ENCODE results near the gene LHX4. TPM values are rescaled to one million over a fixed set of nuclear protein-coding genes. Genes with fewer than 3 reads are reported as not detected.

The LHX4 gene
- total and polyA plus RNA-seq, 2 of the 8 experiments (the other 6 are each of a cell fraction or from before 2014, with no cell fraction given), result 0.85 to 4.9 TPM

GRCh38 chr1:180254496-180254819, 24.4 kb downstream of the LHX4 start:
- Histone ChIP-seq H3K4me2 (ENCODE audit: insufficient read depth in 1 of 2, low read depth in 2 of 2, low read length in 2 of 2) (no peak overlapping the region), H4K8ac (ENCODE audit: extremely low read depth, insufficient read depth, low read length) (no peak overlapping the region), H3K27me3 (replicated peaks in 1 of 4; ENCODE audit: control insufficient read depth in 3 of 4, extremely low read depth in 1 of 4, insufficient read depth in 3 of 4, low read length in 3 of 4) (no peaks in the 10 kb centered on the region; a peak in 1 of 7 replicates), H3K4ac (replicated peaks; ENCODE audit: insufficient read length, low read depth, low read length) (no peak overlapping the region), H3K14ac (ENCODE audit: insufficient read length) (no peak overlapping the region), H3K4me1 (replicated peaks in 1 of 4; ENCODE audit: control insufficient read depth in 3 of 4, insufficient read depth in 4 of 4, low read length in 3 of 4) (peaks cover 0 to 20% (median 12%) of the 10 kb centered on the region in 4 experiments; a peak in 6 of 7 replicates), H2BK15ac (ENCODE audit: low read length) (no peak overlapping the region), H3K9ac (replicated peaks in 1 of 4; ENCODE audit: extremely low read depth in 1 of 4, low read depth in 3 of 4, low read length in 3 of 4) (no peak overlapping the region), H3K79me1 (ENCODE audit: low read depth, low read length) (no peaks in the 10 kb centered on the region), H2AFZ (ENCODE audit: low read length) (no peak overlapping the region), H2AK5ac (ENCODE audit: low read depth, low read length) (no peak overlapping the region), H4K20me1 (replicated peaks in 1 of 2; ENCODE audit: control insufficient read depth in 1 of 2, insufficient read depth in 2 of 2, low read length in 2 of 2) (peaks cover 0 to 2% of the 10 kb centered on the region in 2 experiments), H2BK120ac (replicated peaks; ENCODE audit: low read depth, low read length) (no peak overlapping the region), H3K23me2 (ENCODE audit: low read depth, low read length) (peaks cover 3% of the 10 kb centered on the region; the same call in 1 of the 2 replicates), H4K91ac (replicated peaks; ENCODE audit: insufficient read length, low read length) (no peak overlapping the region), H3K56ac (replicated peaks; ENCODE audit: insufficient read length, low read depth, low read length) (no peak overlapping the region), H2BK12ac (ENCODE audit: low read depth, low read length) (peak overlapping the region; percentile 4; the same call in 1 of the 2 replicates), H3K79me2 (ENCODE audit: control insufficient read depth in 1 of 2, insufficient read depth in 2 of 2, low read length in 2 of 2) (no peaks in the 10 kb centered on the region), H3K4me3 (ENCODE audit: extremely low read depth in 1 of 4, insufficient read depth in 2 of 4, low read depth in 3 of 4, low read length in 4 of 4) (no peak overlapping the region), H2BK20ac (ENCODE audit: low read length) (0 out of 2 replicates have a peak overlapping the region, but pooled peaks have one; percentile 34), H4K5ac (ENCODE audit: insufficient read length, low read depth, low read length) (no peak overlapping the region), H2BK5ac (ENCODE audit: low read depth, low read length) (no peak overlapping the region), H3K27ac (ENCODE audit: low read depth, low read length) (no peak overlapping the region), H3K18ac (ENCODE audit: extremely low read depth, low read length) (no peak overlapping the region; the same call in 1 of the 2 replicates), H3K9me3 (ENCODE audit: insufficient read depth in 2 of 2, low read depth in 1 of 2, low read length in 1 of 2) (no peaks in the 10 kb centered on the region), H3K23ac (ENCODE audit: insufficient read length) (no peak overlapping the region), H3K36me3 (ENCODE audit: control insufficient read depth in 2 of 4, insufficient read depth in 4 of 4, low read length in 3 of 4) (no peaks in the 10 kb centered on the region)
- CTCF ChIA-PET (ENCODE audit: partially characterized antibody), result interaction anchor here (0.9 to 17.1 kb wide), 24 partner anchors 7 to 248 kb away, joined by 3 to 244 read pairs (median 14); partner anchors contain the start of genes ACBD6 and LHX4
- DNase-seq (ENCODE audit: low read depth in 1 of 2, low spot score in 2 of 2) (no peak), FAIRE-seq (no peak)
- whole genome bisulfite sequencing, 2 experiments (ENCODE audit: extremely low coverage in 1 of 2, insufficient coverage in 1 of 2, insufficient read length in 1 of 2, insufficient replicate concordance in 2 of 2, low coverage in 1 of 2, low lambda C conversion rate in 2 of 2, missing lambda C conversion rate in 1 of 2), result 94% methylated on average over 9 of the region's 9 CpGs; no CpG with 5 or more reads in 1 of the 2 experiments
- no peak for TF ChIP-seq HDAC2 (IDR thresholded peaks at IDR 0.05; ENCODE audit: borderline replicate concordance in 1 of 2, low read depth in 2 of 2, low read length in 2 of 2)
- no peak for TF ChIP-seq USF2 (IDR thresholded peaks at IDR 0.05; ENCODE audit: low read length)
- TF ChIP-seq BRCA1 (IDR thresholded peaks at IDR 0.05; ENCODE audit: low read depth, low read length), result no peak
- no peak for TF ChIP-seq SIX5 (IDR thresholded peaks at IDR 0.05; ENCODE audit: low read depth, low read length)
- no peak for TF ChIP-seq EGR1 (IDR thresholded peaks at IDR 0.05; ENCODE audit: borderline replicate concordance, low read depth, low read length)
- TF ChIP-seq MAFK (IDR thresholded peaks at IDR 0.05; ENCODE audit: low read depth, low read length), result no peak
- no peak for TF ChIP-seq NANOG (IDR thresholded peaks at IDR 0.05; ENCODE audit: insufficient read depth, low read depth, low read length, poor library complexity, severe bottlenecking)
- no peak for TF ChIP-seq KDM1A (IDR thresholded peaks at IDR 0.05; ENCODE audit: borderline replicate concordance, low read length)
- no peak for TF ChIP-seq CREB1 (IDR thresholded peaks at IDR 0.05)
- POLR2A ChIA-PET (ENCODE audit: partially characterized antibody), result interaction anchor here (0.5 to 4.0 kb wide), 5 partner anchors 12 to 95 kb away, joined by 3 to 17 read pairs (median 4); no protein-coding TSS in a partner anchor

All from H1 (cell line).